NB4 (cell line): Measurements from ENCODE around the gene CCL15.

Source experiments
- POLR2A ChIP-seq: IDR thresholded peaks from 2 replicates; pipeline ENCODE4 v1.6.1; 2011; ENCODE audit warnings: mild to moderate bottlenecking; ENCODE audit not compliant: insufficient read length; ENCODE audit errors: extremely low read depth
- TF ChIP-seq, protein P1 (sequence below): IDR thresholded peaks from one replicate; pipeline ENCODE4 v1.5.1; 2012; ENCODE audit warnings: low read depth, low read length

DNA sequence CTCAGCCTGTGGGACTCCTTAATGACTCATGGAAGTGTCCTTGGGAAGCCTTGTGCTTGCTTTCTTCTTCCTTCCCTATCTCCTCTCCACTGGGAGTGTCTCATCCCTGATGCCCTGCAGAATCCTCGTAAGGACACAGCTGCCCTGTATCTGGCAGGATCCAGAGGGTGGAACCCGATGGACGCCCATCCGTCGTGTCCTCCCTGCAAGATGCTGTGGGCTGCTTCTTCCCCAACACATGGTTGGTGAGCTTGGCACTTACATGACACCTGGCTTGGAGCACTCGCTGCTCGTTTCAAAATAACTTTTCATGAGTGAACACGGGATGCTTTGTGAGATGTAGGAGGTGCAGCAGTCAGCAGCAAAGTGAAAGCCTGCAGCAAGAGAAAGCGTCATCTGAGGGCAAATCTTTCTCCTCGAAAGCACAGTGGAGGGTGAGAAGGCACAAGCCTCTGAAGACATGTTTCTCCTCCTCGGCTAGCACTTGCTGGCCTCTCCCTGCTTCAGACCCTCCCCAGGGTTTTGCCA is 3.3 kb downstream of the CCL15 start:
- TF ChIP-seq POLR2A, result no peak
- TF ChIP-seq, protein P1, sequence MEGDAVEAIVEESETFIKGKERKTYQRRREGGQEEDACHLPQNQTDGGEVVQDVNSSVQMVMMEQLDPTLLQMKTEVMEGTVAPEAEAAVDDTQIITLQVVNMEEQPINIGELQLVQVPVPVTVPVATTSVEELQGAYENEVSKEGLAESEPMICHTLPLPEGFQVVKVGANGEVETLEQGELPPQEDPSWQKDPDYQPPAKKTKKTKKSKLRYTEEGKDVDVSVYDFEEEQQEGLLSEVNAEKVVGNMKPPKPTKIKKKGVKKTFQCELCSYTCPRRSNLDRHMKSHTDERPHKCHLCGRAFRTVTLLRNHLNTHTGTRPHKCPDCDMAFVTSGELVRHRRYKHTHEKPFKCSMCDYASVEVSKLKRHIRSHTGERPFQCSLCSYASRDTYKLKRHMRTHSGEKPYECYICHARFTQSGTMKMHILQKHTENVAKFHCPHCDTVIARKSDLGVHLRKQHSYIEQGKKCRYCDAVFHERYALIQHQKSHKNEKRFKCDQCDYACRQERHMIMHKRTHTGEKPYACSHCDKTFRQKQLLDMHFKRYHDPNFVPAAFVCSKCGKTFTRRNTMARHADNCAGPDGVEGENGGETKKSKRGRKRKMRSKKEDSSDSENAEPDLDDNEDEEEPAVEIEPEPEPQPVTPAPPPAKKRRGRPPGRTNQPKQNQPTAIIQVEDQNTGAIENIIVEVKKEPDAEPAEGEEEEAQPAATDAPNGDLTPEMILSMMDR, result no peak
